HEK293T (cell line): ENCODE results near the gene CS.

Experiments
- BHLHE40 ChIP-seq: fragments of 450-650 bp; IDR thresholded peaks from 2 replicates; pipeline ENCODE4 v1.6.1; 2016; ENCODE audit warnings: mild to moderate bottlenecking, moderate library complexity, borderline replicate concordance
- CTBP1 ChIP-seq: fragments of 450-650 bp; IDR thresholded peaks from 2 replicates; pipeline ENCODE4 v1.6.1; 2016; ENCODE audit warnings: borderline replicate concordance
- ELF4 ChIP-seq: fragments of 450-650 bp; IDR thresholded peaks from 2 replicates; pipeline ENCODE4 v1.6.1; 2017; ENCODE audit warnings: antibody characterized with exemption
- FOXA1 ChIP-seq: fragments of 450-650 bp; IDR thresholded peaks from 2 replicates; pipeline ENCODE4 v1.6.1; 2016; ENCODE audit warnings: mild to moderate bottlenecking
- FOXK2 ChIP-seq: fragments of 450-650 bp; IDR thresholded peaks from 2 replicates; pipeline ENCODE4 v1.6.1; 2016; ENCODE audit warnings: mild to moderate bottlenecking
- FOXM1 ChIP-seq: fragments of 450-650 bp; IDR thresholded peaks from 2 replicates; pipeline ENCODE4 v1.6.1; 2017; ENCODE audit warnings: mild to moderate bottlenecking, borderline replicate concordance
- L3MBTL2 ChIP-seq: fragments of 450-650 bp; conservative IDR thresholded peaks from 2 replicates; pipeline ENCODE4 v1.6.1; 2016; ENCODE audit warnings: mild to moderate bottlenecking
- NFRKB ChIP-seq: fragments of 450-650 bp; IDR thresholded peaks from 2 replicates; pipeline ENCODE4 v1.6.1; 2016; ENCODE audit warnings: mild to moderate bottlenecking, moderate library complexity
- SP1 ChIP-seq: fragments of 450-650 bp; IDR thresholded peaks from 2 replicates; pipeline ENCODE4 v1.6.1; 2017
- SUZ12 ChIP-seq: fragments of 450-650 bp; IDR thresholded peaks from 2 replicates; pipeline ENCODE4 v1.6.1; 2016; ENCODE audit warnings: mild to moderate bottlenecking
- ZNF384 ChIP-seq: fragments of 450-650 bp; IDR thresholded peaks from 2 replicates; pipeline ENCODE4 v1.6.1; 2016

DNA sequence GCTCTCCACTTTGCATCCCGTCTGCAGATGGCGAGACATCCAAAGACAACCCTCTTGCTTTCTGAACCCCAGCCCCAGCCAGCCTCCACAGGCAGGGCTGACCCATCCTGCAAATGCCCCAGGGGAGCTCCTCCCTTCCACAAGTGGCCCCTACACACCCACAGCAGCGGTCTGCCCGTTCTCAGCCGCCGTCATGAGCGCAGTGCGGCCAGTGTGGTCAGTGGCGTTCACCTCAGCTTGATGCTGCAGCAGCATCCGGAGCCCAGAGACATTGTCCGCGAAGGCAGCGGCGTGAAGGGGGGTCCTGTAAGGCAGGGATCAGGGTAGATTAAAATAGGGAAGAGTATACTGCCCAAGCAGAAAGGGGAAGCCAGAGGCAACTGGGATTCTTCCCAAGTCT, 55.6 kb downstream of the CS start:
- no peak for TF ChIP-seq SP1
- no peak for TF ChIP-seq ZNF384
- TF ChIP-seq FOXA1 = no peak
- TF ChIP-seq L3MBTL2 = no peak
- TF ChIP-seq CTBP1 = no peak
- TF ChIP-seq NFRKB = no peak
- no peak for TF ChIP-seq BHLHE40
- TF ChIP-seq FOXM1 = no peak
- TF ChIP-seq FOXK2 = no peak
- TF ChIP-seq SUZ12 = no peak
- no peak for TF ChIP-seq ELF4
